ENCODE data around the gene LGR6.
A peak's percentile ranks its signal among the peaks of the same experiment; 100 is the strongest.

Gene LGR6

DNA sequence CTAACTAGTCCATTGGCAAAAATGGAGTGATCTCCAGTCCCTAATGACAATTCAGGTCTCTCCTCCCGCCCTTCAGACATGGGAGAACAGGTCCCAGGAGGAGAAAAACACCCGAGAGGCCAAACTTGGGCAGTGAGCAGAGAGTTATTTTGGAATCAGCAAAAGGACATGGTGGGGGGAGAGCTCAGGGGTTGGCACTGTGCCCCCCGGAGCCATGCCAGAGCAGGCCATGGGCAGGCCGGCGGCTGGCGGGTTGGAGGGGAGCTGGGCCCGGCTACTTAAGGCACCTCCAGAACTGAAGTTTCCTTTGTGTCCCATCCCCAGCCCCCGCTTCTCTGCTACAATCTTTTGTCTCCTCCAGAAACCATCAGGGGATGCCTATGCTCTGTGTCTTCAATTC is 7.1 kb downstream of the LGR6 start:
- Mint-ChIP-seq H3K27ac (no peak overlapping the region), H3K9me3 (no peaks in the 10 kb centered on the region), H3K4me3 (no peak overlapping the region), H3K27me3 (peaks cover 3% of the 10 kb centered on the region), H3K36me3 (no peaks in the 10 kb centered on the region), H3K4me1 (peaks cover 29% of the 10 kb centered on the region)

DNA sequence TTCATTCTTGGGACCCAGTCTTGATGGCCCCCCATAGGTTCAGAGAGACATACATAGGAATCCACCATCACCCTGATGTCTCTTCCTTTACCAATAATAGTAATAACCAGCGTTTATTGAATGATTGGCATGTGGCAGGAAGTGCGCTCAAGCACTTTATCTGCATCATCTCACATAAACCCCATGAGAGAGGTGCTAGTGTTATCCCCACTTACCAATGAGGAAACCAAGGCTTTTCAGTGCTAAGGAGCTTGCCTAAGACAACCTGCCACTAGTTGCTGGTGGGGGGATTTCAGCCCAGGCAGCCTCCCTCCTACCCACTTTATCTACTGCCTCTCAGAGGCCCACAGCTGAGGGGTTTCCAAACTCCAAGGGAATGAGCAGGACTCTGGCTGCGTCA is 7.7 kb downstream of the LGR6 start:
- Mint-ChIP-seq H3K9me3 (no peaks in the 10 kb centered on the region), H3K4me1 (peaks cover 29% of the 10 kb centered on the region), H3K27ac (no peak overlapping the region), H3K27me3 (no peaks in the 10 kb centered on the region), H3K4me3 (no peak overlapping the region), H3K36me3 (no peaks in the 10 kb centered on the region)

GRCh38 chr1:202201971-202202370 is 8.4 kb downstream of the LGR6 start:
- Mint-ChIP-seq H3K36me3 (no peaks in the 10 kb centered on the region), H3K27me3 (no peaks in the 10 kb centered on the region), H3K4me1 (peaks cover 25% of the 10 kb centered on the region), H3K4me3 (no peak overlapping the region), H3K9me3 (no peaks in the 10 kb centered on the region), H3K27ac (no peak overlapping the region)

DNA sequence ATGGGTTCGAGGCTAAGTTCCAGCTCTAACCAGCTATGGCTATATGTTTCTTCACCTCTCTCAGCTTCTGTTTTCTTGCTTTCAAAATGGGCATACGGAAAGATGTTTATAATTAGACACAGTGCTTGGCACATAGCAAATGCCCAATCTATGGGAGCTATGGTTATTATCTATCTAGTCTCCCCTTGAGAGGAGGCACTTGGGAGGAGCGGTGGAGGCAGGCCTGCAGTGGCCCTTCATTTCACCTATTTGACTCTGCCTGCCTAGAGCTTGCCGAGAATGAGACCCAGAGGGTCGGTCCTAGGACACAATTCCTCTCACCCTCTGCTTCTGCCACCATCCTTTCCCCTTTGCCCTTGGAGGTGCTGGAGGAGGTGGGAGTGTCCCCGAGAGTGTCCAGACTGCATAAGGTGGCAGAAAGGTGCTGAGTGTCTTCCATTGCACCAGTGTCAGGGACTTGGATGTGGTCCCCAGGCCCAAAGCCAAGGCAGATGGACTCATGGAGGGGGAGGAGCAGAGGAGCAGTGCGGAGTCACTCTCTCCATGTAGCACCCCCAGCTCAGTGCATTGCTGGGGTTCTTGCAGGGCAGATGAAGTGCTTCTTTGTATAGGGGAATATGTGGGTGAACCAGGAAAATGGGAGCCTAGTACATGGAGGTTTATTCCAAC is 9.0 kb downstream of the LGR6 start:
- Mint-ChIP-seq H3K9me3 (no peaks in the 10 kb centered on the region), H3K36me3 (no peaks in the 10 kb centered on the region), H3K27ac (no peak overlapping the region), H3K4me1 (peaks cover 25% of the 10 kb centered on the region), H3K4me3 (no peak overlapping the region), H3K27me3 (no peaks in the 10 kb centered on the region)

- no peaks in the 10 kb centered on the region for H3K36me3 Mint-ChIP-seq
- no peak overlapping the region for H3K27ac Mint-ChIP-seq
- peaks cover 18% of the 10 kb centered on the region for H3K4me1 Mint-ChIP-seq
- no peaks in the 10 kb centered on the region for H3K9me3 Mint-ChIP-seq
- peak overlapping the region; percentile 11 for H3K4me3 Mint-ChIP-seq
- H3K27me3 Mint-ChIP-seq = peaks cover 1% of the 10 kb centered on the region
These were observed 9.8 kb downstream of the LGR6 start for GRCh38 chr1:202203238-202204039.

DNA sequence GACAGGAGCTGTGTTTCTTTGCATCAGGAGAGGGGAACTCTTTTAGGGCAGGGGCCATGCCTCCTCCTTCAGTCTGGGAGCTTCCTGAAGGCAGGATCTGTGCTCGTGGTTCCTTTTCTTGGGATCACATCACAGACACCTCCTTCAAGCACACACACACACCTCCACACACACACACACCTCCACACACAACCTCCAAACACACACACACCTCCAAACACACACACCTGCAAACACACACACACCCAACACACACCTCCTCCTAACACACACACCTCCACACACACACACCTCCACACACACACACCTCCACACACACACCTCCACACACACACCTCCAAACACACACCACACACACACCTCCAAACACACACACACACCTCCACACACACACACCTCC is 10.5 kb downstream of the LGR6 start:
- Mint-ChIP-seq H3K4me3 (no peak overlapping the region), H3K36me3 (no peaks in the 10 kb centered on the region), H3K27me3 (peaks cover 1% of the 10 kb centered on the region), H3K4me1 (peaks cover 14% of the 10 kb centered on the region), H3K27ac (no peak overlapping the region), H3K9me3 (no peaks in the 10 kb centered on the region)

GRCh38 chr1:202205523-202206190 is 12.1 kb downstream of the LGR6 start:
- no peak overlapping the region for H3K27ac Mint-ChIP-seq
- H3K4me3 Mint-ChIP-seq = no peak overlapping the region
- H3K36me3 Mint-ChIP-seq = no peaks in the 10 kb centered on the region
- peaks cover 4% of the 10 kb centered on the region for H3K27me3 Mint-ChIP-seq
- H3K4me1 Mint-ChIP-seq = peaks cover 8% of the 10 kb centered on the region
- no peaks in the 10 kb centered on the region for H3K9me3 Mint-ChIP-seq

- H3K4me1 Mint-ChIP-seq = no peaks in the 10 kb centered on the region
- no peaks in the 10 kb centered on the region for H3K36me3 Mint-ChIP-seq
- H3K4me3 Mint-ChIP-seq = no peak overlapping the region
- H3K27me3 Mint-ChIP-seq = peaks cover 12% of the 10 kb centered on the region
- H3K9me3 Mint-ChIP-seq = no peaks in the 10 kb centered on the region
- peak overlapping the region; percentile 8 for H3K27ac Mint-ChIP-seq
These were observed 13.7 kb downstream of the LGR6 start for GRCh38 chr1:202207292-202207691.

DNA sequence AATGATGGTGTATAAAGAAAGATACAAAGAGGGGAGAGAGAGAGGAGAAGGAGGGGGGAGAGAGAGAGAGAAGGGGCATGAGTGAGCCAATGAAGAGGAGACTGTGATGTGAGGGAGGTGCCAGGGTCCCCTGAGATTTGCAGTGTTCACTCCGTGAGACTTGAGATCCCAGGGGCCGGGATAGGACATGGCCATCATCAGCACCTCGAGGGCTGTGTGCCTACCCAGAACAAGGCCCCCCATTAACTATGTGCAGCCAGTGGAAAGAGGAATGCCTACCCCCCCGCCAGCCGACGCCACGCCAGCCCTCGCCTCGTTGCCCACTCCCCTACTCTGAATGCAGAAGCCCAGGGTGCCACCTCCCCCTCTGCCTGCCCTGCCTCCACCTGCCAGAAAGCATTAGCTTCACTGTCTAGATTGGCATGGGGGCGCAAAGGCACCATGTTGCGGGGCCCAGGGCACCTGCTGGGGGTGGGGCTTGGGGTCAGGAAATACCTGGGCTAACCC is 14.8 kb downstream of the LGR6 start:
- H3K4me3 Mint-ChIP-seq = no peak overlapping the region
- no peaks in the 10 kb centered on the region for H3K36me3 Mint-ChIP-seq
- H3K9me3 Mint-ChIP-seq = no peaks in the 10 kb centered on the region
- H3K4me1 Mint-ChIP-seq = peaks cover under 1% of the 10 kb centered on the region
- H3K27me3 Mint-ChIP-seq = peaks cover 16% of the 10 kb centered on the region
- no peak overlapping the region for H3K27ac Mint-ChIP-seq

DNA sequence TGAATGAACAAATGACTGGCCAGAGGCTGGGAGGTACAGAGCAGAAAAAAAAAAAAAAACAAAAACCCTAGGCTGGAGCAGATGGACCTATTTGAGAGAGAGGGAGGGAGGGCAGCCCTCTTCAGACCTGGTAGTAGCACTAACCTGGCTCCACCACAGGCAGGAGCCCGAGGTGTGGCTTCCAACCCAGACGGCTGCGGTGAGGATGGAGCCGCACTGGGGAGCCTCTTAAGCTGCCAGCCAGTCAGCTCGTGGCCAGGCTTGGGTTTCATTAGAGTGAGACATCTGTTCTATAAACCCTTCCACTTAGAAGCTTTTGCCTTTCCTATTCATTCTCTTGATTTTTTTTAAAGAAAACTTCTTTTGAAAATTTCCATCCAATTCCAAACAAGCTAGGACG is 16.8 kb downstream of the LGR6 start:
- Mint-ChIP-seq H3K27me3 (peaks cover 23% of the 10 kb centered on the region), H3K4me1 (peaks cover 9% of the 10 kb centered on the region), H3K9me3 (no peaks in the 10 kb centered on the region), H3K36me3 (no peaks in the 10 kb centered on the region), H3K27ac (no peak overlapping the region), H3K4me3 (no peak overlapping the region)

DNA sequence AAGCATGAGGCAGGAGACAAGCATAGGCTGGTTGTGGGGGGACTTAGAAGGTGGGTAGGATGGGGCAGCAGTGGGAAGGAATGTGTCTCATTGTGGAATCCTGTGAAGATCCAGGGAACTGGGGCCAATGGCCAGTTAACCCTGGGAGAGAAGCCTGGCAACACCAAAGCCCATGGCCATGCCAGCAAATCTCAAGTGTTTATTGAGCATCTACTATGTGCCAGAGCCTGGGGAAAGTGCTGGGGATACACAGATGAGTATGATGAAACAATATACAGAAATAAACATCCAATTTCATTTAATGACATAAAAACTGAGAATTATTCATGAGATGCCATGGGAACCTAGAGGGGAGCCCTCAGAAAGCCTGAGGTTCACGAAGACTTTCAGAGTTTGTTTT is 17.4 kb downstream of the LGR6 start:
- Mint-ChIP-seq H3K27ac (no peak overlapping the region), H3K36me3 (no peaks in the 10 kb centered on the region), H3K4me3 (no peak overlapping the region), H3K27me3 (peaks cover 26% of the 10 kb centered on the region), H3K9me3 (no peaks in the 10 kb centered on the region), H3K4me1 (peaks cover 9% of the 10 kb centered on the region)

- H3K27me3 Mint-ChIP-seq = peaks cover 27% of the 10 kb centered on the region
- H3K27ac Mint-ChIP-seq = no peak overlapping the region
- no peak overlapping the region for H3K4me3 Mint-ChIP-seq
- peaks cover 9% of the 10 kb centered on the region for H3K4me1 Mint-ChIP-seq
- no peaks in the 10 kb centered on the region for H3K9me3 Mint-ChIP-seq
- H3K36me3 Mint-ChIP-seq = no peaks in the 10 kb centered on the region
These were observed 19.2 kb downstream of the LGR6 start for GRCh38 chr1:202212787-202213186.

DNA sequence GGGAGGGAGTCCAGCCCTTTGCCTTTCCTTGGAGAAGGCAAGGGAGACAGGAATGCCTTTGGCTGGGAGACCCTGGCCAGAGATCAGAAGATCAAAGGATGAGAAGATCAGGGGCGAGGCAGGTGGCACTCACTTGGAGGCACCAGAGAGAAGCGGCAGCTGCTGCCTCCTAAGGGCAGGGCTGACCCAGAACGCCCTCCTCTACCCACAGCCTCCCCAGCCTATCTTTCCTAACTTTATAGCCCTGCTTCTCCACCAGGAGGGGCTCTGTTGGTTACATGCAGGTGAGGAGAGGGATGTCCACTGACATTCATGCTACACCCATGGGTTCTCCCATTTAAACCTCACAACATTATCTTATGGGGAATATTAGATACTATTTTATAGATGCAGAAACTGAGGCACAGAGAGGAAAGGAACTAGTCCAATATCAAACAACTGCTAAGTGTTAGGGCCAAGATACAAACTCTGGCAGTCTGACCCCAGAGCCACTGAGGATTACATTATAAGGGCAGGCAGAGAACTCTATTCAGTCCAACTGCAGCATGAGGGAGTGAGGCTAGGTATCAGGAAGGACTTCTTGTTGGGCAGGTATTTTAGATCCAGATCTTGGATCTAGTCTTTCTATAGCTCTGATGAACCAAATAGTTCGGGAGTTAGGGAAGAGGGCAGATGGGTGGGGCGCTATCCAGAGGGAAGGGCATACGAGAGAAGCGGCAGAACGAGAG is 19.9 kb downstream of the LGR6 start:
- Mint-ChIP-seq H3K27me3 (peaks cover 26% of the 10 kb centered on the region), H3K36me3 (no peaks in the 10 kb centered on the region), H3K9me3 (no peaks in the 10 kb centered on the region), H3K4me1 (peaks cover 9% of the 10 kb centered on the region), H3K27ac (peak overlapping the region; percentile 15), H3K4me3 (peak overlapping the region; percentile 40)

DNA sequence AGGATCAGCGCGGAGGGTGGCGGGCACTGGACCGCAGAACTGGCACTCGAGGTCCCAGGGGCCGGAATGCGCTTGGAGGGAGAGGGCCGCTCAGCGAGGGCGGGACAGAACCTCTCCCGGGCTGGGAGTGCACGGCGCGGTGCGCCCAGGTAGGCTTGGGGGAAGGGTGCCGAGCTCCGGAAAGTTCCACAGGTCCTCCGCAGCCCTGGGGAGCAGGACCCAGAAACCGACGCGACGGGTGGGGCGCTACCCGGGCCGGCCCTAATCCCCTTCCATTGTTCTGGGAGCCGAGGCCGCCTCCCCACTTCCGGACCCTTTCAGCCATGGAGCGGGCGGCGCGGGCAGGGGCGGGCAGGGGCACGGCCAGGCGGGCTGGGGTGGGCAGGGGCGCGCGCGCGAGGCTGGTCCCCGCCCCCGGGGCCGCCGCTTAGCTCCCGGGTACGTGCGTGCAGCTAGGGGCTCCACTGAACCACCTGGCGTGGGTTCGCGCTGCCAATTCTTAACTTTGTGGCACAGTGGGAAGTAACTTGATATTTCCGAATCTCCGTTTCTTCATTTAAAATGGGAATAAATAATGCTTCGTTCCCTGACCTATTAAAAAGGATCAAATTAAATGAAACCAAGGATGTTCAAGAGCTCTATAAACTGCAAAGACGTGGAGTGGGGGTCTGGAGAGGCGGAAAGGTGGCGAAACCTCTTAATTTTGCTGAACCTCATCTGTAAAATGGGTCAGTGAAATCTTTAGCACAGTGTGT is 20.7 kb downstream of the LGR6 start:
- H3K27ac Mint-ChIP-seq = no peak overlapping the region
- peak overlapping the region; percentile 40 for H3K4me3 Mint-ChIP-seq
- H3K36me3 Mint-ChIP-seq = no peaks in the 10 kb centered on the region
- H3K9me3 Mint-ChIP-seq = no peaks in the 10 kb centered on the region
- H3K27me3 Mint-ChIP-seq = peaks cover 27% of the 10 kb centered on the region
- H3K4me1 Mint-ChIP-seq = peaks cover 9% of the 10 kb centered on the region
